T-helper 1 cell (primary cell): ENCODE results near the gene NME3.
A peak's percentile ranks its signal among the peaks of the same experiment; 100 is the strongest.
"Not testable (repeated sequence)": the region's sequence is repeated elsewhere in the genome, so short reads cannot be mapped to it uniquely, and the experiment has no call there.

Experiments
- DNase-seq, 5 donors: peaks; one replicate each; pipeline ENCODE4 v3.0.0-alpha.2; 2012 to 2020
- total RNA-seq, 4 donors: gene quantifications; one replicate each; lab custom pipeline; 2026; lab: John Stamatoyannopoulos, UW

Gene NME3
- total RNA-seq, result 12.3 to 27.3 (median 20.5) reads per million in 4 donors

- peak; percentile 50 to 77 (median 67) for DNase-seq
Measured at GRCh38 chr16:1771188-1771863, at the start of gene NME3. NME3 (minus strand) TSS chr16:1771543; CDS start chr16:1771534, 9 bp downstream.

- no peak for DNase-seq
Measured at GRCh38 chr16:1820946-1821290, 49.6 kb upstream of the NME3 start.

- no peak for DNase-seq
Measured at GRCh38 chr16:1820096-1820945, 49.0 kb upstream of the NME3 start.

- no peak for DNase-seq
Measured at GRCh38 chr16:1819611-1820010, 48.3 kb upstream of the NME3 start.

- no peak for DNase-seq
Measured at GRCh38 chr16:1818873-1819525, 47.7 kb upstream of the NME3 start.

GRCh38 chr16:1818204-1818872 is 47.0 kb upstream of the NME3 start:
- no peak for DNase-seq

- DNase-seq, result no peak
Measured at GRCh38 chr16:1817716-1818115, 46.4 kb upstream of the NME3 start.

- no peak for DNase-seq
Measured at GRCh38 chr16:1817276-1817589, 45.9 kb upstream of the NME3 start.

- DNase-seq, result no peak
Measured at GRCh38 chr16:1816396-1817275, 45.3 kb upstream of the NME3 start.

- no peak for DNase-seq
Measured at GRCh38 chr16:1815461-1815860, 44.1 kb upstream of the NME3 start.

- DNase-seq, result peak in 2 of 5 donors; percentile 29 to 43
Measured at GRCh38 chr16:1812732-1813163, 41.4 kb upstream of the NME3 start.

GRCh38 chr16:1810536-1810935 is 39.2 kb upstream of the NME3 start:
- DNase-seq, result no peak

GRCh38 chr16:1810106-1810505 is 38.8 kb upstream of the NME3 start:
- no peak for DNase-seq

- DNase-seq, result no peak
Measured at GRCh38 chr16:1809281-1809801, 38.0 kb upstream of the NME3 start.

- no peak for DNase-seq
Measured at GRCh38 chr16:1808691-1809090, 37.3 kb upstream of the NME3 start.

- DNase-seq, result no peak
Measured at GRCh38 chr16:1807626-1808025, 36.3 kb upstream of the NME3 start.

GRCh38 chr16:1800701-1801100 is 29.4 kb upstream of the NME3 start:
- DNase-seq, result no peak

- DNase-seq, result not testable (repeated sequence)
Measured at GRCh38 chr16:1799263-1799662, 27.9 kb upstream of the NME3 start.

GRCh38 chr16:1794908-1795666 is 23.7 kb upstream of the NME3 start:
- DNase-seq, result no peak

- peak in 1 of 5 donors; percentile 12 for DNase-seq
Measured at GRCh38 chr16:1794221-1794871, 23.0 kb upstream of the NME3 start.
